ENCODE results near the gene CLCN1.

DNA sequence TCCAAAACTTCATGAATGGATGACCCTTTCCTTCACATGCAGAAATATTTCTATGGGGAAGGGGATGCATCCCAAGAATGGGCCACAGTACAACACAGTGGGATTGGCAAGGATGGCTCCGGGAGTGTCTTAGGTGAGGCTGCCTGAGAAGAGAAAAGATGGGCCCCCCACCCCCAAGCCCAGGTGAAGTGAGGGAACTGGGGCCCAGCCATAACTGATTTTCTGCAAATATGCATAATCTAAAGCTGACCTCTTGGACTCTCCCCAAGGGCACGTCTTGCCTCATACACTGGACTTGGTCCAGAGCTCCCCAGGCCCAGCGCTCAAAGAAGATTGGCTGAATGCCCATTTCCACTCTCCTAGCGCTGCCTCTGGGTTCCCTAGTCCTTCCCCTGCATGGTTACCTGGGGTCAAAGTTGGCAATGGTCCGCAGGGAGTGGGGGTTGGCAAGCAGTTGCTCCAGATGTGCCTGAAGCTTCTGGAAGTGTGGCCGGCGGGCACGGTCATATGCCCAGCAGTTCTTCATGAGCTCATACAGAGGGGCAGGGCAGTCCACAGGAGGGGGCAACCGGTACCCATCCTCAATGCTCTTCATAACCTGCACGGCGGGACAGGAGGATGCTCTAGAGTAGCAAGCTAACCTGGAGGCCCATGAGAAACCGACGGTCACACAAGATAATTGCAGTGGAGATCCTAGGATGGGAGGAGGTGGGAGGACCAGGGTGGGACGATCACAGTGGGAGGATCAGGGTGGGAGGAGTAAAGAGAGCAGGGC is 77.5 kb downstream of the CLCN1 start:
- TF ChIP-seq, protein P1, sequence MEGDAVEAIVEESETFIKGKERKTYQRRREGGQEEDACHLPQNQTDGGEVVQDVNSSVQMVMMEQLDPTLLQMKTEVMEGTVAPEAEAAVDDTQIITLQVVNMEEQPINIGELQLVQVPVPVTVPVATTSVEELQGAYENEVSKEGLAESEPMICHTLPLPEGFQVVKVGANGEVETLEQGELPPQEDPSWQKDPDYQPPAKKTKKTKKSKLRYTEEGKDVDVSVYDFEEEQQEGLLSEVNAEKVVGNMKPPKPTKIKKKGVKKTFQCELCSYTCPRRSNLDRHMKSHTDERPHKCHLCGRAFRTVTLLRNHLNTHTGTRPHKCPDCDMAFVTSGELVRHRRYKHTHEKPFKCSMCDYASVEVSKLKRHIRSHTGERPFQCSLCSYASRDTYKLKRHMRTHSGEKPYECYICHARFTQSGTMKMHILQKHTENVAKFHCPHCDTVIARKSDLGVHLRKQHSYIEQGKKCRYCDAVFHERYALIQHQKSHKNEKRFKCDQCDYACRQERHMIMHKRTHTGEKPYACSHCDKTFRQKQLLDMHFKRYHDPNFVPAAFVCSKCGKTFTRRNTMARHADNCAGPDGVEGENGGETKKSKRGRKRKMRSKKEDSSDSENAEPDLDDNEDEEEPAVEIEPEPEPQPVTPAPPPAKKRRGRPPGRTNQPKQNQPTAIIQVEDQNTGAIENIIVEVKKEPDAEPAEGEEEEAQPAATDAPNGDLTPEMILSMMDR (IDR thresholded peaks at IDR 0.05; ENCODE audit: borderline replicate concordance, extremely low read depth, low read length, poor library complexity, severe bottlenecking) = no peak
- no peak for TF ChIP-seq EZH2 (IDR thresholded peaks at IDR 0.05; ENCODE audit: borderline replicate concordance, low read depth, low read length, severe bottlenecking)
